Measurements from ENCODE around the gene ODF4. TPM values are rescaled to one million over a fixed set of nuclear protein-coding genes. Genes with fewer than 3 reads are reported as not detected.

ODF4 gene
- polyA plus RNA-seq, 1 of the 3 experiments (the other 2 are of a cell fraction) = not detected

GRCh38 chr17:8300627-8301242 lies 38.9 kb upstream of the ODF4 start:
- Histone ChIP-seq H3K4me3 (ENCODE audit: low read depth in 2 of 2, low read length in 1 of 2) (peak overlapping the region in 1 of 2 experiments; percentile 0; a peak in 1 of 4 replicates), H3K9me3 (no peaks in the 10 kb centered on the region), H3F3A (replicated peaks; ENCODE audit: insufficient read depth) (peaks cover 16% of the 10 kb centered on the region), H3K27ac (ENCODE audit: low read depth in 2 of 2, low read length in 1 of 2) (no peak overlapping the region), H3K27me3 (ENCODE audit: insufficient read depth) (no peaks in the 10 kb centered on the region), H3K4me1 (ENCODE audit: control insufficient read depth in 1 of 2, insufficient read depth in 2 of 2, low read depth in 1 of 2, low read length in 1 of 2) (no peaks in the 10 kb centered on the region), H4K20me1 (ENCODE audit: insufficient read depth) (no peaks in the 10 kb centered on the region), H3K9ac (no peak overlapping the region), H2AFZ (ENCODE audit: low read depth) (peak overlapping the region; percentile 78), H3K79me2 (ENCODE audit: insufficient read depth) (no peaks in the 10 kb centered on the region), H3K9me2 (no peaks in the 10 kb centered on the region), H3K4me2 (no peak overlapping the region), H3K36me3 (replicated peaks in 1 of 2; ENCODE audit: control insufficient read depth in 1 of 2, insufficient read depth in 2 of 2, low read length in 1 of 2) (no peaks in the 10 kb centered on the region)
- TF ChIP-seq RAD21 (IDR thresholded peaks at IDR 0.05; ENCODE audit: low read length) (peak; percentile 91), MXI1 (IDR thresholded peaks at IDR 0.05; ENCODE audit: low read depth, low read length) (no peak), CTCF (IDR thresholded peaks at IDR 0.05) (peak; percentile 86), SMC3 (IDR thresholded peaks at IDR 0.05; ENCODE audit: low read depth, low read length) (peak; percentile 81)
- POLR2A ChIA-PET = interaction anchor here (0.7 to 1.1 kb wide), 2 partner anchors 12 to 125 kb away, joined by 3 read pairs; partner anchors contain the start of gene RANGRF
- WGBS (ENCODE audit: low lambda C conversion rate) = 13% methylated on average over 8 of the region's 8 CpGs
- CTCF ChIA-PET = interaction anchor here (0.5 to 3.3 kb wide), 42 partner anchors 9 to 460 kb away, joined by 3 to 18 read pairs (median 4); partner anchors contain the start of genes ARHGEF15, CTC1, ODF4 and PFAS
- peak; percentile 83 for DNase-seq

- TF ChIP-seq FOXM1 (IDR thresholded peaks at IDR 0.05; ENCODE audit: low read depth) (no peak), IRF3 (IDR thresholded peaks at IDR 0.05; ENCODE audit: low read depth, low read length) (no peak), EP300 (IDR thresholded peaks at IDR 0.05; ENCODE audit: borderline replicate concordance in 1 of 2, low read depth in 1 of 2, low read length in 1 of 2) (no peak), MEF2A (IDR thresholded peaks at IDR 0.05; ENCODE audit: borderline replicate concordance, low read depth) (no peak)
- Histone ChIP-seq H3K27me3 (ENCODE audit: insufficient read depth) (peaks cover 23% of the 10 kb centered on the region), H3K4me3 (ENCODE audit: low read depth in 2 of 2, low read length in 1 of 2) (no peak overlapping the region), H2AFZ (ENCODE audit: low read depth) (no peak overlapping the region), H4K20me1 (ENCODE audit: insufficient read depth) (no peaks in the 10 kb centered on the region), H3K79me2 (ENCODE audit: insufficient read depth) (no peaks in the 10 kb centered on the region), H3K9ac (no peak overlapping the region), H3K9me2 (no peaks in the 10 kb centered on the region), H3K9me3 (no peaks in the 10 kb centered on the region), H3K27ac (ENCODE audit: low read depth in 2 of 2, low read length in 1 of 2) (no peak overlapping the region), H3K36me3 (replicated peaks in 1 of 2; ENCODE audit: control insufficient read depth in 1 of 2, insufficient read depth in 2 of 2, low read length in 1 of 2) (no peaks in the 10 kb centered on the region), H3K4me2 (no peak overlapping the region), H3K4me1 (ENCODE audit: control insufficient read depth in 1 of 2, insufficient read depth in 2 of 2, low read depth in 1 of 2, low read length in 1 of 2) (peaks cover 0 to 4% of the 10 kb centered on the region in 2 experiments; a peak in 1 of 4 replicates), H3F3A (replicated peaks; ENCODE audit: insufficient read depth) (no peaks in the 10 kb centered on the region)
- WGBS (ENCODE audit: low lambda C conversion rate) = 64% methylated on average over 10 of the region's 10 CpGs
- no peak for DNase-seq
- CTCF ChIA-PET = interaction anchor here (1.3 to 1.6 kb wide), 2 partner anchors 10 kb away, joined by 3 to 9 read pairs; no protein-coding TSS in a partner anchor
- POLR2A ChIA-PET = no interaction called here
Observed at GRCh38 chr17:8310601-8311123, 29.0 kb upstream of the ODF4 start.
